Measurements from ENCODE around the gene ZNF724. TPM values are rescaled to one million over a fixed set of nuclear protein-coding genes. Genes with fewer than 3 reads are reported as not detected.

Gene ZNF724
- total RNA-seq, 1 donor from 2014 or later: 19.9 TPM

GRCh38 chr19:23263870-23264590, 13.8 kb upstream of the ZNF724 start:
- no peak for DNase-seq (ENCODE audit: extremely low spot score, unreplicated experiment)
- TF ChIP-seq, protein P1, sequence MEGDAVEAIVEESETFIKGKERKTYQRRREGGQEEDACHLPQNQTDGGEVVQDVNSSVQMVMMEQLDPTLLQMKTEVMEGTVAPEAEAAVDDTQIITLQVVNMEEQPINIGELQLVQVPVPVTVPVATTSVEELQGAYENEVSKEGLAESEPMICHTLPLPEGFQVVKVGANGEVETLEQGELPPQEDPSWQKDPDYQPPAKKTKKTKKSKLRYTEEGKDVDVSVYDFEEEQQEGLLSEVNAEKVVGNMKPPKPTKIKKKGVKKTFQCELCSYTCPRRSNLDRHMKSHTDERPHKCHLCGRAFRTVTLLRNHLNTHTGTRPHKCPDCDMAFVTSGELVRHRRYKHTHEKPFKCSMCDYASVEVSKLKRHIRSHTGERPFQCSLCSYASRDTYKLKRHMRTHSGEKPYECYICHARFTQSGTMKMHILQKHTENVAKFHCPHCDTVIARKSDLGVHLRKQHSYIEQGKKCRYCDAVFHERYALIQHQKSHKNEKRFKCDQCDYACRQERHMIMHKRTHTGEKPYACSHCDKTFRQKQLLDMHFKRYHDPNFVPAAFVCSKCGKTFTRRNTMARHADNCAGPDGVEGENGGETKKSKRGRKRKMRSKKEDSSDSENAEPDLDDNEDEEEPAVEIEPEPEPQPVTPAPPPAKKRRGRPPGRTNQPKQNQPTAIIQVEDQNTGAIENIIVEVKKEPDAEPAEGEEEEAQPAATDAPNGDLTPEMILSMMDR (conservative IDR thresholded peaks at IDR 0.05): no peak
- Mint-ChIP-seq H3K4me3 (no peak overlapping the region), H3K36me3 (peaks cover 43% of the 10 kb centered on the region), H3K9me3 (no peaks in the 10 kb centered on the region), H3K27ac (no peak overlapping the region), H3K4me1 (ENCODE audit: unreplicated experiment) (no peaks in the 10 kb centered on the region), H3K27me3 (no peaks in the 10 kb centered on the region)

DNA sequence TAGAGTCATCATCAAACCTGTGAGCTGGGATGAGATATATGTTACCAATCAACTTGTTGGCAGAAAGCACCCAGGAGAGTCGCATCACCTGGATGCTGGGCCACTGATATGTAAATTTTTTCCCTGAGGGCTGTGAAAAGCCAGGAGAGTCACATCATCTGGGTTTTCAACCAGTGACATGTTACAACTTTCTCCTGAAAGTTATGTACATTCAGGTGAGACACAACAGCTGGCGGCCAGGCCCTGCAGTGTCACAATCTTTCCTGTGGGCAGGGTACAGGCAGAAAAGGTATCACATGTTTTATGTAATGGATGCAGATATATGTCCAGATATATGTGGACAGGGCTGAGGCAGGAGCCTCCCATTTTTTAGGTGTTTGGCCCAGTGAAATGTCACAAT, 13.2 kb upstream of the ZNF724 start:
- peaks cover 43% of the 10 kb centered on the region for H3K36me3 Mint-ChIP-seq
- no peaks in the 10 kb centered on the region for H3K4me1 Mint-ChIP-seq (ENCODE audit: unreplicated experiment)
- TF ChIP-seq, protein P1 (conservative IDR thresholded peaks at IDR 0.05): no peak
- no peaks in the 10 kb centered on the region for H3K27me3 Mint-ChIP-seq
- DNase-seq (ENCODE audit: extremely low spot score, unreplicated experiment): no peak
- H3K4me3 Mint-ChIP-seq: no peak overlapping the region
- no peaks in the 10 kb centered on the region for H3K9me3 Mint-ChIP-seq
- H3K27ac Mint-ChIP-seq: no peak overlapping the region

DNA sequence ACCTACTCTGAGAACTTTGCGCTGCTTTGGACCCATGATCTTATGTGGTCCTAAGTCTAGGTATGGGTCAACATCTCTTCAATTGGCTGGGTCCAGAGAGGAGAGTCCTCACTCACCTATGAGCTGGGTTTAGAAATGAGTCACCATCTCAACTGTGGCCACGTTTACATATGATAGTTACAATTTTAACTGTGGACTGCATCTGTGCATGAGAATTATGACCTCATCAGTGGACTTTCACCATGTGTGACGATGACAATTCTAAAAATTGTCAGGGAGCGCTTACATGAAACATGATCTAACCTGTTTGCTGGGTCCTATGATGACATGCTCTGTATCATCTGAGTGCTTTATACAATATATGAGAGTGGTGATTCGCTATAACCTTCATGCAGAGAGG, 12.7 kb upstream of the ZNF724 start:
- H3K9me3 Mint-ChIP-seq: no peaks in the 10 kb centered on the region
- no peaks in the 10 kb centered on the region for H3K27me3 Mint-ChIP-seq
- peaks cover 43% of the 10 kb centered on the region for H3K36me3 Mint-ChIP-seq
- H3K4me3 Mint-ChIP-seq: no peak overlapping the region
- H3K4me1 Mint-ChIP-seq (ENCODE audit: unreplicated experiment): no peaks in the 10 kb centered on the region
- H3K27ac Mint-ChIP-seq: no peak overlapping the region
- TF ChIP-seq, protein P1 (conservative IDR thresholded peaks at IDR 0.05): no peak
- DNase-seq (ENCODE audit: extremely low spot score, unreplicated experiment): no peak

DNA sequence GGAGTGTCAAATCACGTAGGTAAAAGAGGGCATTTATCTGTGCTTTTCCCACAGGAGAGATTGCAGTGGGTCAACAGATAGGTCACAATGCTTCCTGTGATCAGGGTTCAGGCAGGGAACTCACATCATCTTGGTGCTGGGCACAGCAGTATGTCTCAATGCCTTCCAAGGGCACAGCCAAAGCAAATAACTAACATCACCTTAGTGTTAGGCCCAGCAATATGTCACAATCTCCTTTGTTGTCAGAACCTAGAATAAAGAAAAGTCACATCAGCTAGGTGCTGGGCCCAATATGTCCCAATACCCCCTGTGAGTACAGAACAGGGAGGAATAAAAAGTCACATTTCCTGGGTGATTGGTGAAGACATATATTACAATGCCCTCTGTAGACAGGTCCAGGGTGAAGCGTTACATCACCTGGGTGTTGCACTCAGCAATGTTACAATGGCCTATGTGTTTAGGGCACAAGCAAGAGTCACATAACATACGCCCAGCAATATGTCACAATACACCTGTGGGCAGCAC, 11.4 kb upstream of the ZNF724 start:
- peaks cover 42% of the 10 kb centered on the region for H3K36me3 Mint-ChIP-seq
- H3K9me3 Mint-ChIP-seq: no peaks in the 10 kb centered on the region

DNA sequence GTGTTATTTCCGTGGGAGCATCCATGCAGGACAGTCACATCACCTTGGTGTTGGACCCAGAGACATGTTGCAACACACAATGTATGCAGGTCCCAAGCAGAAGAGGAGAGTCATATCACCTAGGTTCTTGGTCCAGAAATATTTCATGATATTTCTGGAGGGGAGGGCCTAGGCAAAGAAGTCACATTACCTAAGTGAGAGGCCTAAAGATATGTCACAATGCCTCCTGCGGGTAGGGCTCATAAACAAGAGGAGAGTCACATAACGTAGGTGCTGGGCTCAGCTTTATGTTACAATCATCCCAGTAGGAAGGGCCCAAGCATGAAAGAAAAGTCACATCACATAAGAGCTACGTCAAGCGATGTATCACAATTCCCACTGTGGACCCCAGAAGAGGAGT, 10.8 kb upstream of the ZNF724 start:
- Mint-ChIP-seq H3K27me3 (no peaks in the 10 kb centered on the region), H3K4me1 (ENCODE audit: unreplicated experiment) (no peaks in the 10 kb centered on the region), H3K4me3 (no peak overlapping the region), H3K27ac (no peak overlapping the region), H3K9me3 (no peaks in the 10 kb centered on the region), H3K36me3 (peaks cover 42% of the 10 kb centered on the region)
- no peak for DNase-seq (ENCODE audit: extremely low spot score, unreplicated experiment)
- TF ChIP-seq, protein P1 (conservative IDR thresholded peaks at IDR 0.05): no peak

More for the DNA sequence above, 11.4 kb upstream of the ZNF724 start:
- TF ChIP-seq, protein P1 (conservative IDR thresholded peaks at IDR 0.05): no peak
- Mint-ChIP-seq H3K27me3 (no peaks in the 10 kb centered on the region), H3K27ac (no peak overlapping the region), H3K4me3 (no peak overlapping the region), H3K4me1 (ENCODE audit: unreplicated experiment) (no peaks in the 10 kb centered on the region)
- no peak for DNase-seq (ENCODE audit: extremely low spot score, unreplicated experiment)
